H1 (cell line): Measurements from ENCODE around the gene GLI1. TPM values are rescaled to one million over a fixed set of nuclear protein-coding genes. Genes with fewer than 3 reads are reported as not detected.
"Not testable (repeated sequence)": the region's sequence is repeated elsewhere in the genome, so short reads cannot be mapped to it uniquely, and the experiment has no call there.

Experiments
- CTCF ChIA-PET: fragments of 300-600 bp; sonication (Branson Sonifier 250); formaldehyde crosslinking; loops from one replicate; lab custom pipeline; 2021; ENCODE audit not compliant: partially characterized antibody; lab: Charles Lee
- POLR2A ChIA-PET: fragments of 300-600 bp; sonication (Branson Sonifier 250); formaldehyde crosslinking; loops from one replicate; lab custom pipeline; 2021; ENCODE audit warnings: inconsistent platforms; ENCODE audit not compliant: partially characterized antibody; lab: Charles Lee
- DNase-seq, 2 experiments: peaks; one replicate each; pipeline versions ENCODE4 v3.0.0 to v3.0.0-alpha.2; 2010 to 2022; ENCODE audit warnings: low spot score in 2 of 2, low read depth in 1 of 2, mixed read lengths in 1 of 2
- FAIRE-seq: peaks from 2 replicates; lab custom pipeline; 2011; peaks lifted over from hg19 to GRCh38; lab: Jason Lieb, UNC
- H2AFZ ChIP-seq: 2 replicates; pipeline ENCODE4 v1.8.1; 2012; ENCODE audit warnings: low read length, inconsistent platforms
- H2AK5ac ChIP-seq: 2 replicates; pipeline ENCODE4 v1.6.1; 2013; ENCODE audit warnings: low read depth, low read length
- H2BK120ac ChIP-seq: replicated peaks from 2 replicates; pipeline ENCODE3; 2013; ENCODE audit warnings: low read depth, low read length, inconsistent platforms
- H2BK12ac ChIP-seq: 2 replicates; pipeline ENCODE4 v1.6.1; 2013; ENCODE audit warnings: low read depth, low read length
- H2BK15ac ChIP-seq: 2 replicates; pipeline ENCODE4 v1.6.1; 2013; ENCODE audit warnings: low read length
- H2BK20ac ChIP-seq: 2 replicates; pipeline ENCODE4 v1.6.1; 2013; ENCODE audit warnings: low read length
- H2BK5ac ChIP-seq: 2 replicates; pipeline ENCODE4 v1.6.1; 2013; ENCODE audit warnings: low read depth, low read length
- H3K14ac ChIP-seq: 2 replicates; pipeline ENCODE4 v1.6.1; 2013; ENCODE audit warnings: inconsistent platforms; ENCODE audit not compliant: insufficient read length
- H3K18ac ChIP-seq: 2 replicates; pipeline ENCODE4 v1.6.1; 2013; ENCODE audit warnings: low read length; ENCODE audit errors: extremely low read depth
- H3K23ac ChIP-seq: 2 replicates; pipeline ENCODE4 v1.6.1; 2013; ENCODE audit warnings: inconsistent platforms; ENCODE audit not compliant: insufficient read length
- H3K23me2 ChIP-seq: 2 replicates; pipeline ENCODE4 v1.6.1; 2013; ENCODE audit warnings: low read depth, low read length
- H3K27ac ChIP-seq: 2 replicates; pipeline ENCODE4 v1.6.1; 2011; ENCODE audit warnings: low read depth, low read length, inconsistent platforms
- H3K27me3 ChIP-seq, 4 experiments: replicated peaks in 1 of 4; 1 replicate in 1 of 4; 2 replicates in 3 of 4; pipeline versions ENCODE4 v1.6.1 to v1.8.1; 2011 to 2013; ENCODE audit warnings: low read length in 3 of 4, mild to moderate bottlenecking in 3 of 4, inconsistent platforms in 2 of 4, mixed read lengths in 2 of 4, moderate library complexity in 1 of 4; ENCODE audit not compliant: control insufficient read depth in 3 of 4, insufficient read depth in 3 of 4; ENCODE audit errors: extremely low read depth in 1 of 4
- H3K36me3 ChIP-seq, 4 experiments: 2 replicates each; pipeline versions ENCODE4 v1.6.1 to v1.8.1; 2011 to 2013; ENCODE audit warnings: mild to moderate bottlenecking in 4 of 4, low read length in 3 of 4, moderate library complexity in 2 of 4, control low read depth in 1 of 4, inconsistent platforms in 1 of 4; ENCODE audit not compliant: insufficient read depth in 4 of 4, control insufficient read depth in 2 of 4
- H3K4ac ChIP-seq: replicated peaks from 2 replicates; pipeline ENCODE3; 2013; ENCODE audit warnings: low read length, low read depth, mixed read lengths, inconsistent platforms; ENCODE audit not compliant: insufficient read length
- H3K4me1 ChIP-seq, 4 experiments: replicated peaks in 1 of 4; 1 replicate in 1 of 4; 2 replicates in 3 of 4; pipeline versions ENCODE4 v1.6.1 to v1.8.1; 2011 to 2013; ENCODE audit warnings: low read length in 3 of 4, inconsistent platforms in 2 of 4, mixed read lengths in 1 of 4; ENCODE audit not compliant: insufficient read depth in 4 of 4, control insufficient read depth in 3 of 4
- H3K4me2 ChIP-seq, 2 experiments: 2 replicates each; pipeline versions ENCODE4 v1.6.1 to v1.8.1; 2011 to 2013; ENCODE audit warnings: low read depth in 2 of 2, low read length in 2 of 2, control low read depth in 1 of 2, inconsistent platforms in 1 of 2, mild to moderate bottlenecking in 1 of 2; ENCODE audit not compliant: insufficient read depth in 1 of 2
- H3K4me3 ChIP-seq, 4 experiments: fragments of 200-600, 300-600 bp in 1 of 4; sonication (generic), shearing (Covaris generic), sonication (Bioruptor Twin) in 1 of 4; 2 replicates each; pipeline versions ENCODE4 v1.5.1 to v1.8.1; 2011 to 2016; ENCODE audit warnings: low read length in 4 of 4, low read depth in 3 of 4, control low read depth in 2 of 4, inconsistent platforms in 2 of 4, mild to moderate bottlenecking in 2 of 4, mixed read lengths in 1 of 4, moderate library complexity in 1 of 4; ENCODE audit not compliant: insufficient read depth in 2 of 4; ENCODE audit errors: extremely low read depth in 1 of 4
- H3K56ac ChIP-seq: replicated peaks from 2 replicates; pipeline ENCODE3; 2013; ENCODE audit warnings: low read depth, mild to moderate bottlenecking, mixed read lengths, low read length, inconsistent platforms; ENCODE audit not compliant: insufficient read length
- H3K79me1 ChIP-seq: 2 replicates; pipeline ENCODE4 v1.6.1; 2013; ENCODE audit warnings: low read depth, low read length, control low read depth
- H3K79me2 ChIP-seq, 2 experiments: 2 replicates each; pipeline versions ENCODE4 v1.6.1 to v1.8.1; 2012 to 2013; ENCODE audit warnings: low read length in 2 of 2, mild to moderate bottlenecking in 2 of 2, inconsistent platforms in 1 of 2; ENCODE audit not compliant: insufficient read depth in 2 of 2, control insufficient read depth in 1 of 2
- H3K9ac ChIP-seq, 4 experiments: replicated peaks in 1 of 4; 1 replicate in 1 of 4; 2 replicates in 3 of 4; pipeline versions ENCODE4 v1.6.1 to v1.8.1; 2011 to 2013; ENCODE audit warnings: low read depth in 3 of 4, low read length in 3 of 4, control low read depth in 2 of 4, mild to moderate bottlenecking in 2 of 4, moderate library complexity in 2 of 4, inconsistent platforms in 1 of 4; ENCODE audit errors: extremely low read depth in 1 of 4
- H3K9me3 ChIP-seq, 2 experiments: 2 replicates each; pipeline versions ENCODE4 v1.6.1 to v1.8.1; 2012 to 2013; ENCODE audit warnings: mild to moderate bottlenecking in 2 of 2, moderate library complexity in 2 of 2, control low read depth in 1 of 2, inconsistent platforms in 1 of 2, low read depth in 1 of 2, low read length in 1 of 2, mixed read lengths in 1 of 2; ENCODE audit not compliant: insufficient read depth in 2 of 2
- H4K20me1 ChIP-seq, 2 experiments: replicated peaks in 1 of 2; 2 replicates each; pipeline versions ENCODE3 to v1.8.1; 2011 to 2013; ENCODE audit warnings: inconsistent platforms in 2 of 2, low read length in 2 of 2, mild to moderate bottlenecking in 1 of 2; ENCODE audit not compliant: insufficient read depth in 2 of 2, control insufficient read depth in 1 of 2
- H4K5ac ChIP-seq: 2 replicates; pipeline ENCODE4 v1.6.1; 2013; ENCODE audit warnings: low read length, low read depth, mixed read lengths, inconsistent platforms; ENCODE audit not compliant: insufficient read length
- H4K8ac ChIP-seq: 2 replicates; pipeline ENCODE4 v1.8.0; 2013; ENCODE audit warnings: mild to moderate bottlenecking, moderate library complexity, low read length, inconsistent platforms; ENCODE audit not compliant: insufficient read depth; ENCODE audit errors: extremely low read depth
- H4K91ac ChIP-seq: replicated peaks from 2 replicates; pipeline ENCODE3; 2013; ENCODE audit warnings: low read length, mixed read lengths, inconsistent platforms; ENCODE audit not compliant: insufficient read length
- EZH2 ChIP-seq: fragments of 200-600 bp; sonication (generic); IDR thresholded peaks from 2 replicates; pipeline ENCODE4 v1.7.1; 2012; ENCODE audit warnings: low read depth, mild to moderate bottlenecking, moderate library complexity, low read length, inconsistent platforms; ENCODE audit not compliant: severe bottlenecking
- WGBS, 2 experiments: shearing (Covaris generic) in 1 of 2; methylation state at CpG; one replicate each; pipeline versions ENCODE4 v1.1.6 to v1.1.7; 2013 to 2015; ENCODE audit warnings: low lambda C conversion rate in 2 of 2, mixed read lengths in 2 of 2, inconsistent platforms in 1 of 2, low coverage in 1 of 2, missing lambda C conversion rate in 1 of 2; ENCODE audit not compliant: insufficient replicate concordance in 2 of 2, insufficient coverage in 1 of 2, insufficient read length in 1 of 2; ENCODE audit errors: extremely low coverage in 1 of 2, missing lambda C conversion rate in 1 of 2; 5-methylcytosine and 5-hydroxymethylcytosine counted together
- polyA plus RNA-seq, 7 experiments: library from polyadenylated mRNA; depleted of rRNA in 3 of 7; stranded (reverse) in 5 of 7; unstranded in 2 of 7; fragments of >200 nt in 5 of 7; fragments of 200-250 nt in 2 of 7; gene quantifications; 1 replicate in 5 of 7; 2 replicates in 1 of 7; 4 replicates in 1 of 7; pipeline versions ENCODE4 v1.2.1 to v1.2.3, GENCODE V29; 2011 to 2013; ENCODE audit warnings: missing spikeins in 2 of 7, mixed read lengths in 2 of 7
- total RNA-seq: library from RNA; stranded (reverse); fragmentation: NEBNext Ultra II Directional; extraction: Animal tissue kit (Norgen Biotek cat#: 25700); gene quantifications from 2 replicates; pipeline ENCODE4 v1.2.1, GENCODE V29; 2021

The GLI1 gene
- total and polyA plus RNA-seq, 2 of the 8 experiments (the other 6 are each of a cell fraction or from before 2014, with no cell fraction given): 23.5 to 25.3 TPM

GRCh38 chr12:57513266-57513665 lies 53.7 kb downstream of the GLI1 start (continued):
- no peak for TF ChIP-seq EZH2

GRCh38 chr12:57513677-57514076 lies 54.1 kb downstream of the GLI1 start:
- Histone ChIP-seq H4K20me1 (peaks cover 4 to 14% of the 10 kb centered on the region in 2 experiments), H3K36me3 (peaks cover 57 to 95% (median 77%) of the 10 kb centered on the region in 4 experiments), H3K79me2 (peaks cover 0 to 10% of the 10 kb centered on the region in 2 experiments; a peak in 2 of 4 replicates)
- H3K14ac ChIP-seq, H2BK12ac ChIP-seq, H3K56ac ChIP-seq, H3K27ac ChIP-seq, H3K4me3 ChIP-seq, H2AFZ ChIP-seq, H3K23ac ChIP-seq, H3K23me2 ChIP-seq, H3K79me1 ChIP-seq, H2BK15ac ChIP-seq, H3K27me3 ChIP-seq, H3K4me1 ChIP-seq, DNase-seq, H4K5ac ChIP-seq, H3K4me2 ChIP-seq, H3K9me3 ChIP-seq, H3K4ac ChIP-seq, H2AK5ac ChIP-seq, H4K91ac ChIP-seq, H2BK5ac ChIP-seq, H2BK20ac ChIP-seq, H2BK120ac ChIP-seq, H3K9ac ChIP-seq, H3K18ac ChIP-seq, FAIRE-seq, H4K8ac ChIP-seq: not testable (repeated sequence)
- POLR2A ChIA-PET: interaction anchor here (0.5 to 3.7 kb wide), 3 partner anchors 10 to 206 kb away, joined by 3 to 25 read pairs (median 9); partner anchors contain the start of gene MBD6
- CTCF ChIA-PET: interaction anchor here (0.6 to 0.9 kb wide), 4 partner anchors 26 to 884 kb away, joined by 3 to 4 read pairs (median 3); partner anchors contain the start of genes BAZ2A and MARS1
- WGBS, 2 experiments: 97% methylated on average over 6 of the region's 6 CpGs; no CpG with 5 or more reads in 1 of the 2 experiments
